Activated naive CD4-positive, alpha-beta T cell treated with anti-CD3 and anti-CD28 coated beads, Interleukin-2, amount 10 ng/mL, durations not matched to agents 7 days and 5 days (primary cell): ENCODE data around the gene SLC25A10.

Experiments used
- CTCF ChIA-PET: fragments of 350-600 bp; sonication (Branson Sonifier 250); formaldehyde crosslinking; loops from one replicate; lab custom pipeline; 2021; ENCODE audit warnings: antibody characterized with exemption; lab: Charles Lee
- DNase-seq: peaks from one replicate; pipeline ENCODE4 v3.0.0-alpha.2; 2020
- H3K27ac Mint-ChIP-seq: one replicate; pipeline ENCODE4 v1.8.0; 2021; ENCODE audit warnings: mild to moderate bottlenecking, moderate library complexity, mixed read lengths
- H3K27me3 Mint-ChIP-seq: one replicate; pipeline ENCODE4 v1.8.0; 2021; ENCODE audit warnings: mild to moderate bottlenecking, mixed read lengths
- H3K36me3 Mint-ChIP-seq: one replicate; pipeline ENCODE4 v1.8.0; 2021; ENCODE audit warnings: mixed read lengths
- H3K4me1 Mint-ChIP-seq: one replicate; pipeline ENCODE4 v1.8.0; 2021; ENCODE audit warnings: mixed read lengths
- H3K4me3 Mint-ChIP-seq: one replicate; pipeline ENCODE4 v1.8.0; 2021; ENCODE audit warnings: mild to moderate bottlenecking, moderate library complexity, mixed read lengths
- H3K9me3 Mint-ChIP-seq: one replicate; pipeline ENCODE4 v1.8.0; 2021; ENCODE audit warnings: mixed read lengths

The SLC25A10 gene

GRCh38 chr17:81682565-81683207, 29.4 kb upstream of the SLC25A10 start:
- peaks cover 4% of the 10 kb centered on the region for H3K27me3 Mint-ChIP-seq
- peaks cover 40% of the 10 kb centered on the region for H3K4me1 Mint-ChIP-seq
- CTCF ChIA-PET = interaction anchor here (1.4 kb wide), 1 partner anchor 20 kb away, joined by 4 read pairs; the partner anchor contains the start of gene MRPL12
- H3K36me3 Mint-ChIP-seq = peaks cover 30% of the 10 kb centered on the region
- H3K9me3 Mint-ChIP-seq = no peaks in the 10 kb centered on the region
- DNase-seq = no peak
- peak overlapping the region; percentile 8 for H3K27ac Mint-ChIP-seq
- peak overlapping the region; percentile 94 for H3K4me3 Mint-ChIP-seq

DNA sequence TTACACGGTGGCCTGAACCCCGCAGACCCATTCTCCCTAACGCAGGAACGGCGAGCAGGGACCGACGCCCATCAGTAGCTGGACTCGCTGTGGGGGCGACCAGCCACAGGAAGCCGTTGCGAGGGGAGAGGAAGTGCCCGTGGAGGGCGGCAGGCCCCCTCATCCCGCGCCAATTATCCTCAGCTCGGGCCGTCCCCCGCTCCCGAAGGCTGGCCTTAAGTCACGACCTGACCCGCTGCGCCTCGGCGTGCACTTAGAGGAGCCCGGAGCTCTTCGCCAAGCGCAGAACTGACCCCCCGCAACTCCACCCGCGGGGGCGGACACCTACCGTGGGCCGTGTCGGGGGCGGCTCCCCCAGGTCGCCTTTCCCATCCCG, 28.9 kb upstream of the SLC25A10 start:
- Mint-ChIP-seq H3K4me3 (peak overlapping the region; percentile 94), H3K36me3 (peaks cover 33% of the 10 kb centered on the region), H3K9me3 (no peaks in the 10 kb centered on the region), H3K27ac (peak overlapping the region; percentile 8), H3K4me1 (peaks cover 40% of the 10 kb centered on the region), H3K27me3 (peaks cover 4% of the 10 kb centered on the region)
- no peak for DNase-seq
- CTCF ChIA-PET = interaction anchor here (0.9 to 1.6 kb wide), 3 partner anchors 8 to 19 kb away, joined by 3 to 4 read pairs (median 4); partner anchors contain the start of gene MRPL12

DNA sequence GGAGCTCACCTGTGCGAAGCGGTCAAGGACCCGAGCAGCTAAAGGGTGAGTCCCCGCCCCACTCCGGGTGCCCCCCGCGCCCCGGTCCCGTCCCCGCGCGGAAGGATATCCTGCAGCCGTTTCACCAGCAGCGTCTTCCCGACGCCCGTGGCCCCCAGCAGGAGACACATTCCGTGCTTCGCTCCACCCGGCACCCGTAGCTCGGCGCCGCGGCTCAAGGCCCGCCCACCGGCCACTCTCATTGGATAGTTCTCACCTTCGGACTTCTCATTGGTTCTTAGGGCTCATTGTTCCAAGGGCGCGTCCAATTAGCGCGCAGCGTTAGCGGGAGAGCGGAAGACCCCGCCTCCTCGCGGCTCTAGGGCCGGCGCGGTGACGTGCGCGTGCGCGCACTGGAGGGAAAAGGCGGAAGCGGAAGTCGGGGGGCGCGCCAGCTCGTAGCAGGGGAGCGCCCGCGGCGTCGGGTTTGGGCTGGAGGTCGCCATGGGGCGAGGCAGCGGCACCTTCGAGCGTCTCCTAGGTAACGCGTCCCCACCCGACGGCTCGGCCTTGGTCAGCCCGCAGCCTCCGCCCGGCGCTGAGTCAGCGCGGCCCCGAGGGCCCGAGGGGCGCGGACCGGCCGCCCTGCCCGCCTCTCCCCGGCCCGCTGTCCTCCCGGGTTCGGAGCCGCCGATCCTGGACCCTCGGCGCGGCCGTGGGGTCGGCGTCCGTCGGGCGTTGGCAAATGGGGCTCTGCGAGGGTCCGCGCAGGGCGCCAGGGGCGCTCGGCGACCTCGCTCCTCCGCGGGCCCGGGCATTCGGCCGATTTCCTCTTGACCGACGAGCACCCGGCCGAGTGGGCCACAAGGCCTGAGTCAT, 28.3 kb upstream of the SLC25A10 start, which contains the start of the genes ARL16 and HGS:
Gene ARL16, minus strand, starts transcription at position 214 of the 858 bp plus-strand sequence. Its CDS starts 44 bp downstream, at position 170.
Gene HGS, plus strand, starts transcription at position 428 of the 858 bp plus-strand sequence. Its CDS starts 56 bp downstream, at position 484.
- H3K9me3 Mint-ChIP-seq = no peaks in the 10 kb centered on the region
- peaks cover 40% of the 10 kb centered on the region for H3K4me1 Mint-ChIP-seq
- H3K4me3 Mint-ChIP-seq = peak within 1 kb of the TSS; percentile 94
- H3K36me3 Mint-ChIP-seq = peaks cover 35% of the 10 kb centered on the region
- peaks cover 4% of the 10 kb centered on the region for H3K27me3 Mint-ChIP-seq
- peak within 1 kb of the TSS; percentile 94 for H3K27ac Mint-ChIP-seq
- CTCF ChIA-PET = interaction anchor here (0.9 to 1.6 kb wide), 4 partner anchors 8 to 25 kb away, joined by 3 to 4 read pairs (median 4); partner anchors contain the start of gene MRPL12
- DNase-seq = peak; percentile 97

DNA sequence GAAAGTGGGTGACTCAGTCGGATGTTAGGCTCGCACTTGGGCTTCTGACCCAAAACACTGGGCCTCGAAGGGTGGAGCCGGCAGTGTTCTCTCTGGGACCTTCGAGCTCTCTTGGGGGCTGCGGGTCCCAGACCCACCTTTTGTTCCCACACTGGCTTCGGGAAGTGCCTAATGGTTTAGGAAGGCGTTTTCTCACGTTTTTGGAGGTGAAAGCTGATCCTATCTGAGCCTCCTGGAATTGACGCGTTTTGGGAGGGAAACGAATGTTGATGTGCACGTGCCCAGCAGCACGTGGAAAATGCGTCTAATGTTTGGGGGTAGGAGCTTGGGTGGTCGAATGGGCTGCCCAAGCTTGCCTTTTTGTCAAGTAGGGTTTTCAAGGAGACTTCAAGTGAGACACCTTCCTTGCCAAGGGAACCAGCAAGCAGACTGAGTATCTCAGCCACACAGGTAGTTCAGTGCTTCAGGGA, 27.6 kb upstream of the SLC25A10 start:
- CTCF ChIA-PET = interaction anchor here (1.3 to 1.6 kb wide), 3 partner anchors 9 to 24 kb away, joined by 3 to 4 read pairs (median 4); partner anchors contain the start of gene MRPL12
- Mint-ChIP-seq H3K27ac (peak overlapping the region; percentile 85), H3K27me3 (peaks cover 4% of the 10 kb centered on the region), H3K36me3 (peaks cover 39% of the 10 kb centered on the region), H3K9me3 (no peaks in the 10 kb centered on the region), H3K4me3 (peak overlapping the region; percentile 82), H3K4me1 (peaks cover 42% of the 10 kb centered on the region)
- no peak for DNase-seq

- peak overlapping the region; percentile 85 for H3K27ac Mint-ChIP-seq
- DNase-seq = no peak
Observed at GRCh38 chr17:81685108-81685507, 27.0 kb upstream of the SLC25A10 start.

GRCh38 chr17:81686614-81687013, 25.5 kb upstream of the SLC25A10 start:
- H3K9me3 Mint-ChIP-seq = no peaks in the 10 kb centered on the region
- no peak for DNase-seq
- H3K27ac Mint-ChIP-seq = no peak overlapping the region
- no peak overlapping the region for H3K4me3 Mint-ChIP-seq
- H3K27me3 Mint-ChIP-seq = peaks cover 4% of the 10 kb centered on the region
- peaks cover 49% of the 10 kb centered on the region for H3K36me3 Mint-ChIP-seq
- peaks cover 40% of the 10 kb centered on the region for H3K4me1 Mint-ChIP-seq
- CTCF ChIA-PET = no interaction called here

More at GRCh38 chr17:81685108-81685507, 27.0 kb upstream of the SLC25A10 start:
- H3K4me1 Mint-ChIP-seq = peaks cover 42% of the 10 kb centered on the region
- no peaks in the 10 kb centered on the region for H3K9me3 Mint-ChIP-seq
- CTCF ChIA-PET = no interaction called here
- H3K4me3 Mint-ChIP-seq = peak overlapping the region; percentile 82
- peaks cover 4% of the 10 kb centered on the region for H3K27me3 Mint-ChIP-seq
- H3K36me3 Mint-ChIP-seq = peaks cover 46% of the 10 kb centered on the region

- H3K36me3 Mint-ChIP-seq = peaks cover 54% of the 10 kb centered on the region
- no peak overlapping the region for H3K4me3 Mint-ChIP-seq
- H3K4me1 Mint-ChIP-seq = peaks cover 28% of the 10 kb centered on the region
- H3K27me3 Mint-ChIP-seq = peaks cover 4% of the 10 kb centered on the region
- DNase-seq = no peak
- H3K9me3 Mint-ChIP-seq = no peaks in the 10 kb centered on the region
- CTCF ChIA-PET = no interaction called here
- no peak overlapping the region for H3K27ac Mint-ChIP-seq
Observed at GRCh38 chr17:81687770-81688541, 24.1 kb upstream of the SLC25A10 start.

- CTCF ChIA-PET = no interaction called here
- H3K9me3 Mint-ChIP-seq = no peaks in the 10 kb centered on the region
- H3K36me3 Mint-ChIP-seq = peaks cover 54% of the 10 kb centered on the region
Observed at GRCh38 chr17:81688616-81689015, 23.5 kb upstream of the SLC25A10 start.

GRCh38 chr17:81690066-81690465, 22.0 kb upstream of the SLC25A10 start:
- Mint-ChIP-seq H3K4me3 (no peak overlapping the region), H3K4me1 (peaks cover 16% of the 10 kb centered on the region), H3K36me3 (peaks cover 46% of the 10 kb centered on the region), H3K9me3 (no peaks in the 10 kb centered on the region), H3K27ac (no peak overlapping the region), H3K27me3 (no peaks in the 10 kb centered on the region)
- CTCF ChIA-PET = no interaction called here
- no peak for DNase-seq

More at GRCh38 chr17:81688616-81689015, 23.5 kb upstream of the SLC25A10 start:
- Mint-ChIP-seq H3K4me3 (no peak overlapping the region), H3K27me3 (peaks cover 3% of the 10 kb centered on the region), H3K27ac (no peak overlapping the region), H3K4me1 (peaks cover 26% of the 10 kb centered on the region)
- no peak for DNase-seq

- Mint-ChIP-seq H3K36me3 (peaks cover 45% of the 10 kb centered on the region), H3K27ac (no peak overlapping the region), H3K9me3 (no peaks in the 10 kb centered on the region), H3K4me1 (peaks cover 11% of the 10 kb centered on the region), H3K4me3 (no peak overlapping the region), H3K27me3 (no peaks in the 10 kb centered on the region)
- DNase-seq = no peak
- CTCF ChIA-PET = no interaction called here
Observed at GRCh38 chr17:81690549-81690948, 21.5 kb upstream of the SLC25A10 start.

GRCh38 chr17:81691196-81691595, 20.9 kb upstream of the SLC25A10 start:
- no peak overlapping the region for H3K4me3 Mint-ChIP-seq
- no peak overlapping the region for H3K27ac Mint-ChIP-seq

GRCh38 chr17:81691608-81692007, 20.5 kb upstream of the SLC25A10 start:
- CTCF ChIA-PET = no interaction called here
- no peaks in the 10 kb centered on the region for H3K27me3 Mint-ChIP-seq
- H3K36me3 Mint-ChIP-seq = peaks cover 38% of the 10 kb centered on the region
- no peaks in the 10 kb centered on the region for H3K9me3 Mint-ChIP-seq
- DNase-seq = no peak
- no peak overlapping the region for H3K27ac Mint-ChIP-seq
- H3K4me1 Mint-ChIP-seq = peaks cover 5% of the 10 kb centered on the region
- no peak overlapping the region for H3K4me3 Mint-ChIP-seq

More at GRCh38 chr17:81691196-81691595, 20.9 kb upstream of the SLC25A10 start:
- Mint-ChIP-seq H3K9me3 (no peaks in the 10 kb centered on the region), H3K4me1 (peaks cover 7% of the 10 kb centered on the region), H3K36me3 (peaks cover 41% of the 10 kb centered on the region), H3K27me3 (no peaks in the 10 kb centered on the region)
- CTCF ChIA-PET = no interaction called here
- DNase-seq = no peak

- Mint-ChIP-seq H3K27ac (no peak overlapping the region), H3K27me3 (no peaks in the 10 kb centered on the region), H3K4me3 (no peak overlapping the region), H3K4me1 (peaks cover 4% of the 10 kb centered on the region), H3K9me3 (no peaks in the 10 kb centered on the region), H3K36me3 (peaks cover 45% of the 10 kb centered on the region)
- CTCF ChIA-PET = no interaction called here
- no peak for DNase-seq
Observed at GRCh38 chr17:81693509-81694210, 18.4 kb upstream of the SLC25A10 start.
